Esophagus muscularis mucosa (tissue), 4 donors: ENCODE results near the gene PDZRN3. TPM values are rescaled to one million over a fixed set of nuclear protein-coding genes. Genes with fewer than 3 reads are reported as not detected.

Experiments
- DNase-seq: peaks from one replicate; pipeline ENCODE4 v3.0.0-alpha.2; 2017; ENCODE audit errors: extremely low spot score
- H3K27ac ChIP-seq, 4 donors: fragments of 200-600 bp; sonication (generic); replicated peaks in 1 of 4; 1 replicate in 3 of 4; 2 replicates in 1 of 4; pipeline ENCODE4 v1.5.1; 2016 to 2019; ENCODE audit warnings: mild to moderate bottlenecking in 1 of 4
- H3K27me3 ChIP-seq, 4 donors: fragments of 200-600 bp; sonication (generic); one replicate each; pipeline versions ENCODE4 v1.5.1 to v1.6.0; 2016 to 2019
- H3K36me3 ChIP-seq, 4 donors: fragments of 200-600 bp; sonication (generic); one replicate each; pipeline ENCODE4 v1.5.1; 2016 to 2019
- H3K4me1 ChIP-seq, 4 donors: fragments of 200-600 bp; sonication (generic); one replicate each; pipeline ENCODE4 v1.5.1; 2016 to 2019
- H3K4me3 ChIP-seq, 4 donors: fragments of 200-600 bp; sonication (generic); 1 replicate in 2 of 4; 2 replicates in 2 of 4; pipeline ENCODE4 v1.5.1; 2016 to 2019; ENCODE audit warnings: mild to moderate bottlenecking in 4 of 4, moderate library complexity in 1 of 4
- H3K9me3 ChIP-seq, 4 donors: fragments of 200-600 bp; sonication (generic); 1 replicate in 3 of 4; 2 replicates in 1 of 4; pipeline ENCODE4 v1.5.1; 2016 to 2019
- CTCF ChIP-seq, 3 experiments: fragments of 200-600 bp in 2 of 3; fragments of 450-650 bp in 1 of 3; sonication (generic) in 2 of 3; IDR thresholded peaks; one replicate each; pipeline ENCODE4 v1.5.1; 2017 to 2019; ENCODE audit warnings: antibody characterized with exemption in 3 of 3, mild to moderate bottlenecking in 2 of 3, moderate library complexity in 1 of 3
- EP300 ChIP-seq: sonication (generic); formaldehyde crosslinking; IDR thresholded peaks from one replicate; pipeline ENCODE4 v1.6.1; 2017; ENCODE audit warnings: antibody characterized with exemption
- POLR2A ChIP-seq: fragments of 450-650 bp; IDR thresholded peaks from one replicate; pipeline ENCODE4 v1.6.1; 2017; ENCODE audit warnings: antibody characterized with exemption, moderate library complexity, mild to moderate bottlenecking, low read depth
- POLR2AphosphoS5 ChIP-seq, 2 donors: sonication (generic); formaldehyde crosslinking; IDR thresholded peaks; one replicate each; pipeline ENCODE4 v1.6.1; 2017; ENCODE audit warnings: antibody characterized with exemption in 2 of 2
- WGBS: methylation state at CpG from one replicate; pipeline ENCODE4 v1.1.5; 2018; 5-methylcytosine and 5-hydroxymethylcytosine counted together
- intact Hi-C: fragments of 100-400 bp; cut with DNase I; formaldehyde crosslinking; loops from one replicate; pipeline ENCODE4 v1.15.1; 2023
- total RNA-seq, 4 donors: library from RNA; depleted of rRNA; stranded (reverse); fragments of >200 nt; gene quantifications; one replicate each; pipeline versions ENCODE4 v1.1.0 to v1.2.1, GENCODE V29; 2016

Gene PDZRN3
- total RNA-seq, 4 donors from 2014 or later: 149 to 314 (median 220) TPM

DNA sequence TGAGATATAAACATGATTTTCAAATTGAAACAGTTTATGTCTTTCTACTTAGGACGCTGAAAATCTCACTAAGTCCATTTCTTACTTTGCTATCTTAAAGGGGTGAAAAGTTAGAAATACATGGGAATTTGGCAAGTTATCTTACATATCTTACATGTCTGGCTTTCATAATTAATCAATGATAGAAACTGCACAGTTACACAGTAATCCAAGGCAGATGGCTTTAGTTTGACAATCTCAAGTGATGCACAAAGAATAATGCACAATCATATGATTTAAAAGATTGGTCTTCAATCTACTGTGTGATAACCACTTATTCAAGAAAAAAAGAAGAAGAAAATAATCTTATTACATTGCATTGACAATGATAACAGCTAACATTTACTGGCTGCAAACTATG lies 14.2 kb downstream of the PDZRN3 start:
- H3K4me3 ChIP-seq: no peak overlapping the region
- WGBS: 35% methylated on average over 1 of the region's 1 CpG
- H3K4me1 ChIP-seq: peaks cover 63 to 98% (median 96%) of the 10 kb centered on the region in 4 donors
- intact Hi-C loops: loop anchor here (10.0 kb wide), 1 partner anchor 186 kb away; no protein-coding TSS in a partner anchor
- TF ChIP-seq EP300 (no peak), POLR2AphosphoS5 (IDR thresholded peaks at IDR 0.05) (no peak), POLR2A (no peak), CTCF (IDR thresholded peaks at IDR 0.05) (no peak)
- no peak for DNase-seq
- peaks cover 0 to 15% (median 3%) of the 10 kb centered on the region in 4 donors for H3K36me3 ChIP-seq
- no peaks in the 10 kb centered on the region for H3K9me3 ChIP-seq
- H3K27ac ChIP-seq: peak overlapping the region; percentile 53 to 95 (median 85)
- H3K27me3 ChIP-seq: no peaks in the 10 kb centered on the region

DNA sequence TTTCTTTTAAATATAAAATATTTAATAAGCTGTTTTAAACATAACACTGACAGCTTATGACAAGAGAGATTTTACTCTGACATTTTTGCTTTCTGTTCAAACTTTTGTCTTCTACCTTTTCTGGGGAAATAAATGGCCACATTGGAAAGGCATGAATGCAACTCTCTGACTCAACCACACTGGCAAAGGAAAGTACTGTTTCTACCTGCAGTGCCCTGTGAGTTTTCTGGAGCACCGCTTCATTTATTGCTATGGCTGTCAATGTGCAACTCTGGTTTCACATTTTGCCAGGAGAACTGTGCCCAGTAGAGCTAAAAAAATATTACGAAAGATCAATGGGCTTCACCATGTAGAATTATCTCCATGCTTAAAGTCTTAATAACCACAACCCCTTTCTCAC lies 15.1 kb downstream of the PDZRN3 start:
- 47% methylated on average over 2 of the region's 2 CpGs for WGBS
- TF ChIP-seq POLR2AphosphoS5 (IDR thresholded peaks at IDR 0.05) (no peak), POLR2A (no peak), CTCF (IDR thresholded peaks at IDR 0.05) (no peak), EP300 (no peak)
- Histone ChIP-seq H3K27me3 (no peaks in the 10 kb centered on the region), H3K4me3 (peak overlapping the region in 1 of 4 donors; percentile 1), H3K36me3 (peaks cover 0 to 15% (median 3%) of the 10 kb centered on the region in 4 donors), H3K9me3 (no peaks in the 10 kb centered on the region), H3K27ac (peak overlapping the region; percentile 53 to 95 (median 85)), H3K4me1 (peaks cover 63 to 98% (median 96%) of the 10 kb centered on the region in 4 donors)
- intact Hi-C loops: loop anchor here (10.0 kb wide), 1 partner anchor 185 kb away; no protein-coding TSS in a partner anchor
- no peak for DNase-seq

GRCh38 chr3:73609315-73609641 lies 15.5 kb downstream of the PDZRN3 start:
- Histone ChIP-seq H3K4me1 (peaks cover 62 to 98% (median 96%) of the 10 kb centered on the region in 4 donors), H3K36me3 (peaks cover 0 to 15% (median 3%) of the 10 kb centered on the region in 4 donors), H3K9me3 (no peaks in the 10 kb centered on the region), H3K27ac (peak overlapping the region; percentile 53 to 95 (median 85)), H3K4me3 (peak overlapping the region in 3 of 4 donors; percentile 1 to 34 (median 17)), H3K27me3 (no peaks in the 10 kb centered on the region)
- DNase-seq: no peak
- TF ChIP-seq EP300: no peak
- TF ChIP-seq POLR2AphosphoS5 (IDR thresholded peaks at IDR 0.05): no peak
- TF ChIP-seq CTCF (IDR thresholded peaks at IDR 0.05): no peak
- TF ChIP-seq POLR2A: no peak
- WGBS: 54% methylated on average over 5 of the region's 5 CpGs
- intact Hi-C loops: no loop called here

DNA sequence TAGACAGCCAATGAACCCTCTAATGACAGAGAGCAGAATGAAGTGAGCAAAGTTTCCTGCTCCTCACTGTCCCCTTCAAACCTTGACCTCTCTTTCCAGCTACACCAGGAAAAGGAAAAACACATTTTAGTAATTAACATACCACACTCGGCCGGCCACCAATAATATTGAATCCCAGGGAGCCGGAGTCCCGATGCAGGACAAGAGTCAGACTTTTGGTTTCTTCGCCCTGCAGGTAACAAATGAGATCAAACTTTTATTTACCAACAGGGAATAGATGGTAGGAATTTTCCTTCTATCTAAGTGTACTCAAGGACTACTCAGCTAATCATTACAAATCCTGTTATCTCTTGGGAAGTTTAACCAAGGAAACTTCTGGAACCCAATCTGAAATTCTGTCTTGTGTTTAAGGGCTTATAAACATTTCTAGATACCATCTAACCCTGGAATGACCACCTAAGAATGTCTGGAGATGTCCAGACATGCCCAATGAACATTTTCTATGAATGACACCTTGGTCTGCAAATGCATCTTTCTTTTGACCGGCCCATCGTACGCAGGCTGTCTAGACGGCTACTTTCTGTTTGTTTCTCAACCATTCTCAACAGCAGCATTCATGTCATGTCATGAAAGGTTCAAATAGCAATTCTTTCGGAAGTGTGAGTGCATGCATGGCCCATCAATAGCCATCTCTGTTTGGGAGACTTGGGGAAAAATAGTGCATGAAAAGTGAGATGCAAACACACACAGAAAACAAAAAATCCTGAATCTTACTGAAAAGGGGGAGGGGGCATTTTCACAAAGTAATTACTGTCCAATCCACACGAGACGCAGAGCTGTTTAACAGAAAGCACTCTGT lies 16.1 kb downstream of the PDZRN3 start:
- Histone ChIP-seq H3K27ac (peak overlapping the region; percentile 53 to 95 (median 85)), H3K4me3 (peak overlapping the region in 3 of 4 donors; percentile 1 to 34 (median 17)), H3K9me3 (no peaks in the 10 kb centered on the region), H3K4me1 (peaks cover 63 to 98% (median 96%) of the 10 kb centered on the region in 4 donors), H3K36me3 (peaks cover 0 to 15% (median 3%) of the 10 kb centered on the region in 4 donors), H3K27me3 (no peaks in the 10 kb centered on the region)
- 53% methylated on average over 12 of the region's 12 CpGs for WGBS
- no peak for DNase-seq
- TF ChIP-seq POLR2AphosphoS5 (IDR thresholded peaks at IDR 0.05) (no peak), EP300 (no peak), POLR2A (no peak), CTCF (IDR thresholded peaks at IDR 0.05) (no peak)
- intact Hi-C loops: no loop called here
